ENCODE data around the gene CELA3A.

CELA3A gene

GRCh38 chr1:22050330-22050729 lies 48.9 kb downstream of the CELA3A start:
- TF ChIP-seq, protein P1, sequence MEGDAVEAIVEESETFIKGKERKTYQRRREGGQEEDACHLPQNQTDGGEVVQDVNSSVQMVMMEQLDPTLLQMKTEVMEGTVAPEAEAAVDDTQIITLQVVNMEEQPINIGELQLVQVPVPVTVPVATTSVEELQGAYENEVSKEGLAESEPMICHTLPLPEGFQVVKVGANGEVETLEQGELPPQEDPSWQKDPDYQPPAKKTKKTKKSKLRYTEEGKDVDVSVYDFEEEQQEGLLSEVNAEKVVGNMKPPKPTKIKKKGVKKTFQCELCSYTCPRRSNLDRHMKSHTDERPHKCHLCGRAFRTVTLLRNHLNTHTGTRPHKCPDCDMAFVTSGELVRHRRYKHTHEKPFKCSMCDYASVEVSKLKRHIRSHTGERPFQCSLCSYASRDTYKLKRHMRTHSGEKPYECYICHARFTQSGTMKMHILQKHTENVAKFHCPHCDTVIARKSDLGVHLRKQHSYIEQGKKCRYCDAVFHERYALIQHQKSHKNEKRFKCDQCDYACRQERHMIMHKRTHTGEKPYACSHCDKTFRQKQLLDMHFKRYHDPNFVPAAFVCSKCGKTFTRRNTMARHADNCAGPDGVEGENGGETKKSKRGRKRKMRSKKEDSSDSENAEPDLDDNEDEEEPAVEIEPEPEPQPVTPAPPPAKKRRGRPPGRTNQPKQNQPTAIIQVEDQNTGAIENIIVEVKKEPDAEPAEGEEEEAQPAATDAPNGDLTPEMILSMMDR (IDR thresholded peaks at IDR 0.05) = no peak

- TF ChIP-seq, protein P1 (IDR thresholded peaks at IDR 0.05) = no peak
Measured at GRCh38 chr1:22051607-22052114, 50.2 kb downstream of the CELA3A start.

GRCh38 chr1:22052115-22053016 lies 50.9 kb downstream of the CELA3A start, which contains the start of gene CDC42:
Gene CDC42, plus strand, starts transcription at chr1:22052709. Its CDS starts 25,770 bp downstream, at chr1:22078479.
- TF ChIP-seq, protein P1 (IDR thresholded peaks at IDR 0.05) = no peak

DNA sequence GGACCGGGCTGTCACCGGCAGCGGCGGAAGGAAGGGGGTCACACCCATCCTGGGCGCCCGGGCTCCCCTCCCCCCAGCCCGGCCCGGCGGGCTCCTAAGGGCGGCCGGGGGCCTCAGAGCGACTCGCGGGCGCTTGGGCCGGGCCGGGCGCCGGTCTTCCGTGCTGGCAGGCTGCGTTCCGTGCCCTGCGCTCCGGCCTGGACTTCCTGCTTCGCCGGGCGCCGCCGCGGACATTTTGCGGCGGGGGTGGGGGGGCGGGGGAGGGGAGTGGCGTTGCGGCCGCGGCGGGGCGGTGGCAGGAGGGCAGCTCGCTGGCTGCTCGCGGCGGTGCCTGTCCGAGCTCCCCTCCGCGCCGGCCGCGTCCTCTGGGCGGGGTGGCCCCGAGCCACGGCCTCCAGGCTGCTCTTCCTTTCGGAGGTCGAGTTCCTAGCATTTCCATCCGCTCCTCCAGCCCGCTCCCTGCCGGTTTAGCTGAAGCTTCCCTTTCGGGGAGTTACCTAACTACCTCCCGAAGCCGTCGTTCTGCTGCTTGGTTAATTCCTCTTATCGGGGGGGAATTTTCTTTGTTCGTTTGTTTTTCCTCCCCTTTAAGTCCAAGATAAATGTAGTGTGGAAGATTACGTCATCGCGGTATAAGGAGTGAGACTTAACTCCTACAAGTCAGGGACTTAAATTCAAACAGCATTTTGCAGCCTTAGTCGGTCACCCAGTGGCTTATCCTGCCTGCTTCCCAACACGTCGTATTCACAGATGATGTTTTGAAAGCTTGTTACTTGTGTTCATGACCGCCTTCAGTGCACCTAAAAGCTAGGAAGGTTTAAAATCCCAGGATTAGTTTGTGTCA lies 51.8 kb downstream of the CELA3A start:
- TF ChIP-seq, protein P1 (IDR thresholded peaks at IDR 0.05) = no peak

GRCh38 chr1:22053861-22054770 lies 52.7 kb downstream of the CELA3A start:
- TF ChIP-seq, protein P1 (IDR thresholded peaks at IDR 0.05) = no peak

- TF ChIP-seq, protein P1 (IDR thresholded peaks at IDR 0.05) = no peak
Measured at GRCh38 chr1:22055463-22055862, 54.0 kb downstream of the CELA3A start.
